ENCODE measurements around the gene CTIF. TPM values are rescaled to one million over a fixed set of nuclear protein-coding genes. Genes with fewer than 3 reads are reported as not detected.

Gene CTIF
- total RNA-seq, 2 experiments from 2014 or later, result 3.2 to 3.5 TPM

DNA sequence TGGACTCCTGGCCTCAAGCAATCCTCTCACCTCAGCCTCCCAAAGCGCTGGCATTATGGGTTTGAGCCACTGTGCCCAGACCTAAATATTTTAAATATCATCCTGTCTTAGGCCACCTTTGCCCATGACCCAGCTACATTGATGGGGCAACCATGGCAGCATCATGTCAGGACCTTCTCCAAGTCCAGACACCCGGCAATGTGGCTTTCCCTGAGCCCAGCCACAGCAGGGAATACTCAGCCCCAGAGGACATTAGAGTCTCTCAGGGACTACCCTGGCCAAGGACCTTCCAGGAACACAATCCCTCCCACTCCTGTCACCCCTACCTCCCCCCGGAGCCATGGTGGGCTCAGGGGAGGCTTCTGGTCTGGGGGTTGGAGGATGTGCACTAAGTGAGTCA, 339.1 kb downstream of the CTIF start:
- no peak for TF ChIP-seq CTCF (IDR thresholded peaks at IDR 0.05)
- H3K4me1 Mint-ChIP-seq (ENCODE audit: low read depth), result peaks cover 8% of the 10 kb centered on the region
- H3K27ac Mint-ChIP-seq, result no peak overlapping the region
- no peak overlapping the region for H3K4me3 Mint-ChIP-seq
- POLR2A ChIA-PET, result interaction anchor here (1.2 kb wide), 2 partner anchors 9 to 71 kb away, joined by 3 read pairs; no protein-coding TSS in a partner anchor
- H3K27me3 Mint-ChIP-seq, result no peaks in the 10 kb centered on the region
- ATAC-seq (no peak), DNase-seq (no peak)
- intact Hi-C loops (cut with micrococcal nuclease), result no loop called here
- no peaks in the 10 kb centered on the region for H3K36me3 Mint-ChIP-seq (ENCODE audit: low read depth)
- CTCF ChIA-PET, result no interaction called here
- no peaks in the 10 kb centered on the region for H3K9me3 Mint-ChIP-seq

GRCh38 chr18:48878471-48878870, 339.6 kb downstream of the CTIF start:
- ATAC-seq, result no peak
- TF ChIP-seq CTCF (IDR thresholded peaks at IDR 0.05), result no peak
- Mint-ChIP-seq H3K4me1 (ENCODE audit: low read depth) (peaks cover 2% of the 10 kb centered on the region), H3K27me3 (no peaks in the 10 kb centered on the region), H3K27ac (no peak overlapping the region), H3K9me3 (no peaks in the 10 kb centered on the region), H3K4me3 (no peak overlapping the region), H3K36me3 (ENCODE audit: low read depth) (no peaks in the 10 kb centered on the region)
- ChIA-PET POLR2A (interaction anchor here (1.2 kb wide), 1 partner anchor 72 kb away, joined by 3 read pairs; no protein-coding TSS in a partner anchor), CTCF (no interaction called here)
- intact Hi-C loops (cut with micrococcal nuclease), result no loop called here
- DNase-seq, result no peak

- H3K4me1 Mint-ChIP-seq (ENCODE audit: low read depth), result peaks cover 2% of the 10 kb centered on the region
- no peak overlapping the region for H3K4me3 Mint-ChIP-seq
- DNase-seq (no peak), ATAC-seq (no peak)
- no peaks in the 10 kb centered on the region for H3K9me3 Mint-ChIP-seq
- ChIA-PET CTCF (no interaction called here), POLR2A (no interaction called here)
- H3K36me3 Mint-ChIP-seq (ENCODE audit: low read depth), result no peaks in the 10 kb centered on the region
- no peaks in the 10 kb centered on the region for H3K27me3 Mint-ChIP-seq
- no peak for TF ChIP-seq CTCF (IDR thresholded peaks at IDR 0.05)
- no peak overlapping the region for H3K27ac Mint-ChIP-seq
- intact Hi-C loops (cut with micrococcal nuclease), result no loop called here
Observed at GRCh38 chr18:48879008-48879431, 340.2 kb downstream of the CTIF start.

DNA sequence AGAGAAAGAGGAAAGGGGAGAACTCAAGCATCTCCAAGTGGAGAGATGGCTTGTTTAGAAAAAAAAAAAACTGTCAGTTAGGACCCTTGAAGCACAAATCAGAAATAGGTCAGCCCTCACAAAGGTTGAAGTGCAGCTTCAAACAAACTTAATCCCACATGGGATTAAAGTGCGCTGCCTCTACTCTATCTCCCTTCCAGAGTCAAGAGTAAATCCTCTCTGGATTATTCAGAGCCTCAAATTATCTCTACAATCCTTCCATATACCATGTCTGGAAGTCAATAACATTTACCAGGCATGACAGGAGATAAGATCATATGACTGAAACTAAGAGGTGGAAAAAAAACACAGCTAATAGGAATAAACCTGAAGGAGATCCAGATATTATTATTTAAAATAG, 342.1 kb downstream of the CTIF start:
- H3K4me1 Mint-ChIP-seq (ENCODE audit: low read depth), result peaks cover 2% of the 10 kb centered on the region
- no peak overlapping the region for H3K4me3 Mint-ChIP-seq
- H3K36me3 Mint-ChIP-seq (ENCODE audit: low read depth), result no peaks in the 10 kb centered on the region
- ATAC-seq (no peak), DNase-seq (no peak)
- no peak overlapping the region for H3K27ac Mint-ChIP-seq
- POLR2A ChIA-PET, result no interaction called here
- no peaks in the 10 kb centered on the region for H3K9me3 Mint-ChIP-seq
- intact Hi-C loops (cut with micrococcal nuclease), result no loop called here
- H3K27me3 Mint-ChIP-seq, result no peaks in the 10 kb centered on the region
- TF ChIP-seq CTCF (IDR thresholded peaks at IDR 0.05), result no peak
- CTCF ChIA-PET, result no interaction called here

DNA sequence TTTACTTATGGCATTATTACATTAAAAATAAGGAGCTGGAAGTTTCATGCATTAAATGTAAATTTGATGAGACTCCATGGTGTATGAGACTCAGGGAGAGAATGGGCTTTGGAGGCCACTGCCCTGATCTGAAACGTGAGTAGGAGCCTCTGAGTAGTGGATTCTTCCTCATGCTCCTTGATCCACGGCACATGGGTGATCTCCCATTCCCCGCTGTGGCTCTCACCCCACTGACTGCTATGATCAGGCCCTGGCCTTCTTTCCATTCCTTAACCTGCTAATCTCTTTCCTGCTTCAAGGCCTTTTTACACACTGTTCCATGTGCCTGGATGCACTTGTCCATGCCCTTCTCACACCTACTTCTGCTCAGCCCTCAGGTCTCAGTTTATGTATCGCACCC, 343.5 kb downstream of the CTIF start:
- peaks cover 2% of the 10 kb centered on the region for H3K4me1 Mint-ChIP-seq (ENCODE audit: low read depth)
- intact Hi-C loops (cut with micrococcal nuclease), result no loop called here
- DNase-seq (no peak), ATAC-seq (no peak)
- no peak overlapping the region for H3K4me3 Mint-ChIP-seq
- no peaks in the 10 kb centered on the region for H3K27me3 Mint-ChIP-seq
- no peaks in the 10 kb centered on the region for H3K36me3 Mint-ChIP-seq (ENCODE audit: low read depth)
- H3K27ac Mint-ChIP-seq, result no peak overlapping the region
- H3K9me3 Mint-ChIP-seq, result no peaks in the 10 kb centered on the region
- TF ChIP-seq CTCF (IDR thresholded peaks at IDR 0.05), result no peak
- ChIA-PET CTCF (no interaction called here), POLR2A (no interaction called here)
